Ishikawa (cell line): ENCODE data around the gene TMEM272.

ENCODE experiments used
- EP300 ChIP-seq: IDR thresholded peaks from 2 replicates; pipeline ENCODE4 v1.6.1; 2012; ENCODE audit warnings: borderline replicate concordance
- RAD21 ChIP-seq: IDR thresholded peaks from 2 replicates; pipeline ENCODE4 v1.6.1; 2012; ENCODE audit warnings: low read depth
- TCF12 ChIP-seq: IDR thresholded peaks from 2 replicates; pipeline ENCODE4 v1.6.1; 2012; ENCODE audit warnings: low read depth
- TEAD4 ChIP-seq: IDR thresholded peaks from 2 replicates; pipeline ENCODE4 v1.6.1; 2012
- YY1 ChIP-seq: IDR thresholded peaks from 2 replicates; pipeline ENCODE4 v1.6.1; 2012; ENCODE audit warnings: low read depth

GRCh38 chr13:51839711-51840540 lies 5.1 kb downstream of the TMEM272 start:
- TF ChIP-seq TEAD4 (no peak), TCF12 (no peak), YY1 (no peak), EP300 (no peak), RAD21 (no peak)
